Measurements from ENCODE around the gene AQP5. TPM values are rescaled to one million over a fixed set of nuclear protein-coding genes. Genes with fewer than 3 reads are reported as not detected.

Gene AQP5
- total and polyA plus RNA-seq, 2 of the 8 experiments (the other 6 are each of a cell fraction or from before 2014, with no cell fraction given), result 2.5 to 3.2 TPM

GRCh38 chr12:49978125-49978524 lies 16.5 kb downstream of the AQP5 start (continued):
- TF ChIP-seq, protein P1, sequence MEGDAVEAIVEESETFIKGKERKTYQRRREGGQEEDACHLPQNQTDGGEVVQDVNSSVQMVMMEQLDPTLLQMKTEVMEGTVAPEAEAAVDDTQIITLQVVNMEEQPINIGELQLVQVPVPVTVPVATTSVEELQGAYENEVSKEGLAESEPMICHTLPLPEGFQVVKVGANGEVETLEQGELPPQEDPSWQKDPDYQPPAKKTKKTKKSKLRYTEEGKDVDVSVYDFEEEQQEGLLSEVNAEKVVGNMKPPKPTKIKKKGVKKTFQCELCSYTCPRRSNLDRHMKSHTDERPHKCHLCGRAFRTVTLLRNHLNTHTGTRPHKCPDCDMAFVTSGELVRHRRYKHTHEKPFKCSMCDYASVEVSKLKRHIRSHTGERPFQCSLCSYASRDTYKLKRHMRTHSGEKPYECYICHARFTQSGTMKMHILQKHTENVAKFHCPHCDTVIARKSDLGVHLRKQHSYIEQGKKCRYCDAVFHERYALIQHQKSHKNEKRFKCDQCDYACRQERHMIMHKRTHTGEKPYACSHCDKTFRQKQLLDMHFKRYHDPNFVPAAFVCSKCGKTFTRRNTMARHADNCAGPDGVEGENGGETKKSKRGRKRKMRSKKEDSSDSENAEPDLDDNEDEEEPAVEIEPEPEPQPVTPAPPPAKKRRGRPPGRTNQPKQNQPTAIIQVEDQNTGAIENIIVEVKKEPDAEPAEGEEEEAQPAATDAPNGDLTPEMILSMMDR (IDR thresholded peaks at IDR 0.05; ENCODE audit: control extremely low read depth in 1 of 3, insufficient read depth in 1 of 3, low read depth in 1 of 3, low read length in 3 of 3), result no peak
- no peak for TF ChIP-seq POLR2AphosphoS5 (IDR thresholded peaks at IDR 0.05; ENCODE audit: low read depth, low read length)
- no peak for TF ChIP-seq CHD7 (IDR thresholded peaks at IDR 0.05; ENCODE audit: insufficient replicate concordance, low read length)
- TF ChIP-seq RBBP5 (IDR thresholded peaks at IDR 0.05; ENCODE audit: borderline replicate concordance, low read depth, low read length), result no peak
- TF ChIP-seq, protein P2, sequence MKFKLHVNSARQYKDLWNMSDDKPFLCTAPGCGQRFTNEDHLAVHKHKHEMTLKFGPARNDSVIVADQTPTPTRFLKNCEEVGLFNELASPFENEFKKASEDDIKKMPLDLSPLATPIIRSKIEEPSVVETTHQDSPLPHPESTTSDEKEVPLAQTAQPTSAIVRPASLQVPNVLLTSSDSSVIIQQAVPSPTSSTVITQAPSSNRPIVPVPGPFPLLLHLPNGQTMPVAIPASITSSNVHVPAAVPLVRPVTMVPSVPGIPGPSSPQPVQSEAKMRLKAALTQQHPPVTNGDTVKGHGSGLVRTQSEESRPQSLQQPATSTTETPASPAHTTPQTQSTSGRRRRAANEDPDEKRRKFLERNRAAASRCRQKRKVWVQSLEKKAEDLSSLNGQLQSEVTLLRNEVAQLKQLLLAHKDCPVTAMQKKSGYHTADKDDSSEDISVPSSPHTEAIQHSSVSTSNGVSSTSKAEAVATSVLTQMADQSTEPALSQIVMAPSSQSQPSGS (IDR thresholded peaks at IDR 0.05; ENCODE audit: low read length), result no peak

All from H1 (cell line).